WTC11 (cell line): ENCODE data around the gene CFAP119. TPM values are rescaled to one million over a fixed set of nuclear protein-coding genes. Genes with fewer than 3 reads are reported as not detected.

Experiments used
- ATAC-seq: fragments of 200-7000 bp; cut with Tn5 transposase; 2 replicates; pipeline ENCODE4 v1.10.0; 2021; ENCODE audit warnings: mild to moderate bottlenecking, moderate library complexity
- CTCF ChIA-PET: fragments of 300-600 bp; sonication (Branson Sonifier 250); formaldehyde crosslinking; loops from one replicate; lab custom pipeline; 2021; ENCODE audit warnings: antibody characterized with exemption; lab: Charles Lee
- POLR2A ChIA-PET: fragments of 350-600 bp; sonication (Branson Sonifier 250); formaldehyde crosslinking; loops from one replicate; lab custom pipeline; 2021; ENCODE audit warnings: antibody characterized with exemption; lab: Charles Lee
- DNase-seq: peaks from one replicate; pipeline ENCODE4 v3.0.0; 2021; ENCODE audit warnings: low spot score
- H3K27ac Mint-ChIP-seq: 2 replicates; pipeline ENCODE4 v1.8.0; 2021; ENCODE audit warnings: mixed read lengths
- H3K27me3 Mint-ChIP-seq: 2 replicates; pipeline ENCODE4 v1.8.0; 2021; ENCODE audit warnings: low read depth, mild to moderate bottlenecking, moderate library complexity, mixed read lengths
- H3K36me3 Mint-ChIP-seq: 2 replicates; pipeline ENCODE4 v1.8.0; 2021; ENCODE audit warnings: mixed read lengths
- H3K4me1 Mint-ChIP-seq: 2 replicates; pipeline ENCODE4 v1.8.0; 2022; ENCODE audit warnings: mixed read lengths
- H3K4me3 Mint-ChIP-seq: 2 replicates; pipeline ENCODE4 v1.8.0; 2021; ENCODE audit warnings: mild to moderate bottlenecking, moderate library complexity, mixed read lengths
- H3K9me3 Mint-ChIP-seq: 2 replicates; pipeline ENCODE4 v1.8.0; 2021; ENCODE audit warnings: mixed read lengths
- E2F5 ChIP-seq: sonication (generic); formaldehyde crosslinking; IDR thresholded peaks from 2 replicates; pipeline ENCODE4 v1.8.1; 2022; ENCODE audit warnings: mild to moderate bottlenecking, moderate library complexity, missing genetic modification reagents
- ERG ChIP-seq: fragments of 250-450 bp; sonication (Bioruptor Pico); IDR thresholded peaks from 2 replicates; pipeline ENCODE4 v1.8.0; 2021; ENCODE audit warnings: mild to moderate bottlenecking
- FOXJ3 ChIP-seq: sonication (generic); formaldehyde crosslinking; IDR thresholded peaks from 2 replicates; pipeline ENCODE4 v1.9.0; 2021; ENCODE audit warnings: missing genetic modification reagents, mild to moderate bottlenecking, borderline replicate concordance
- FOXK1 ChIP-seq: sonication (generic); formaldehyde crosslinking; IDR thresholded peaks from 2 replicates; pipeline ENCODE4 v1.8.0; 2022; ENCODE audit warnings: mild to moderate bottlenecking, moderate library complexity, missing genetic modification reagents
- GABPB1 ChIP-seq: sonication (generic); formaldehyde crosslinking; IDR thresholded peaks from 2 replicates; pipeline ENCODE4 v1.8.1; 2023; ENCODE audit warnings: mild to moderate bottlenecking, missing genetic modification reagents
- GRHL2 ChIP-seq: fragments of 250-450 bp; sonication (Bioruptor Pico); IDR thresholded peaks from 2 replicates; pipeline ENCODE4 v1.8.0; 2022; ENCODE audit warnings: mild to moderate bottlenecking, moderate library complexity; ENCODE audit not compliant: insufficient replicate concordance, severe bottlenecking
- MLX ChIP-seq: sonication (generic); formaldehyde crosslinking; IDR thresholded peaks from 2 replicates; pipeline ENCODE4 v1.8.1; 2023; ENCODE audit warnings: mild to moderate bottlenecking, missing genetic modification reagents, moderate library complexity
- NFATC4 ChIP-seq: fragments of 250-450 bp; sonication (Bioruptor Pico); IDR thresholded peaks from 2 replicates; pipeline ENCODE4 v1.9.0; 2021; ENCODE audit warnings: mild to moderate bottlenecking
- PRRX2 ChIP-seq: fragments of 250-450 bp; sonication (Bioruptor Pico); IDR thresholded peaks from 2 replicates; pipeline ENCODE4 v1.8.0; 2021; ENCODE audit warnings: mild to moderate bottlenecking
- SOX15 ChIP-seq: fragments of 250-450 bp; sonication (Bioruptor Pico); IDR thresholded peaks from 2 replicates; pipeline ENCODE4 v1.9.0; 2021; ENCODE audit warnings: mild to moderate bottlenecking
- TCF7 ChIP-seq: sonication (generic); formaldehyde crosslinking; IDR thresholded peaks from 2 replicates; pipeline ENCODE4 v1.8.0; 2022; ENCODE audit warnings: mild to moderate bottlenecking, low read depth, missing genetic modification reagents, moderate library complexity
- ZNF232 ChIP-seq: sonication (generic); formaldehyde crosslinking; IDR thresholded peaks from 2 replicates; pipeline ENCODE4 v1.8.0; 2022; ENCODE audit warnings: mild to moderate bottlenecking, missing genetic modification reagents
- ZNF317 ChIP-seq: sonication (generic); formaldehyde crosslinking; IDR thresholded peaks from 2 replicates; pipeline ENCODE4 v1.8.1; 2023; ENCODE audit warnings: low read depth, mild to moderate bottlenecking, moderate library complexity, missing genetic modification reagents, borderline replicate concordance
- total RNA-seq: library from RNA; stranded (reverse); gene quantifications from 3 replicates; pipeline ENCODE4 v1.2.3, GENCODE V29; 2021
- TF ChIP-seq, protein P1 (sequence below): sonication (generic); formaldehyde crosslinking; IDR thresholded peaks from 2 replicates; pipeline ENCODE4 v1.8.1; 2022; ENCODE audit warnings: low read depth, missing genetic modification reagents, borderline replicate concordance
- TF ChIP-seq, protein P2 (sequence below): fragments of 250-450 bp; sonication (Bioruptor Pico); IDR thresholded peaks from 2 replicates; pipeline ENCODE4 v1.9.0; 2021; ENCODE audit warnings: mild to moderate bottlenecking
- TF ChIP-seq, protein P3 (sequence below): sonication (generic); formaldehyde crosslinking; IDR thresholded peaks from 2 replicates; pipeline ENCODE4 v1.8.0; 2022; ENCODE audit warnings: mild to moderate bottlenecking, missing genetic modification reagents
- TF ChIP-seq, protein P4 (sequence below): sonication (generic); formaldehyde crosslinking; IDR thresholded peaks from 2 replicates; pipeline ENCODE4 v1.8.0; 2022; ENCODE audit warnings: mild to moderate bottlenecking, missing genetic modification reagents
- TF ChIP-seq, protein P5 (sequence below): fragments of 200-600 bp; IDR thresholded peaks from 2 replicates; pipeline ENCODE4 v1.8.0; 2022; ENCODE audit warnings: antibody characterized with exemption
- TF ChIP-seq, protein P6 (sequence below): sonication (generic); formaldehyde crosslinking; IDR thresholded peaks from 2 replicates; pipeline ENCODE4 v1.8.0; 2023; ENCODE audit warnings: mild to moderate bottlenecking, missing genetic modification reagents

Gene CFAP119
- total RNA-seq, 1 experiment from 2014 or later = 6.6 TPM

DNA sequence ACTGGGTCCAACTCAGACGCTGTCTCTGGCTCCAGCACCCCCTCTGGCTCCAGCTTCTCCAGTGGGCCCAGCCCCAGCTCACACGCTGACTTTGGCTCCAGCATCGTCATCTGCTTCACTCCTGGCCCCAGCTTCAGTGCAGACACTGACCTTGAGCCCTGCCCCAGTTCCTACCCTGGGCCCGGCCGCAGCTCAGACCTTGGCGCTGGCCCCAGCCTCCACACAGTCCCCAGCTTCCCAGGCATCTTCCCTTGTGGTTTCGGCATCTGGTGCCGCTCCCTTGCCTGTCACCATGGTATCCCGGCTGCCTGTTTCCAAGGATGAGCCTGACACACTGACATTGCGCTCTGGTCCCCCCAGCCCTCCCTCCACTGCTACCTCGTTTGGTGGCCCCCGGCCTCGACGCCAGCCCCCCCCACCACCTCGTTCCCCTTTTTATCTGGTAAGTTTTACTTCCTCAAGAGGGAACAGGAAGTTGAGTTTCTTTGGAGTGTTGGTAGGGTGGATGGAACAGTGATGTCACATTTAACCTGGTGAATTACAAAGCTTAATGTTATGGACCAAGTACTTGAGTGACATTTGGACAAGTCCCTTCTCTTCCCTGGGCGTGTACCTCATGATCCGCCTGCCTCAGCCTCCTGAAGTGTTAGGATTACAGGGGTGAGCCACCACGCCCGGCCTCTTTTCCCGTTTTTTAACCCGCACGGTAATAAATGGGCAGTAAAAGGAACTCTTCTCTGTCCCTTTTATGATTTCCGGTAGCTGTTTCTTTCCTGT is 37.0 kb downstream of the CFAP119 start:
- no peaks in the 10 kb centered on the region for H3K27me3 Mint-ChIP-seq
- H3K27ac Mint-ChIP-seq = no peak overlapping the region
- TF ChIP-seq ZNF317 (CRISPR knock-in tag) = no peak
- no peak for TF ChIP-seq GRHL2 (CRISPR knock-in tag)
- TF ChIP-seq, protein P1, sequence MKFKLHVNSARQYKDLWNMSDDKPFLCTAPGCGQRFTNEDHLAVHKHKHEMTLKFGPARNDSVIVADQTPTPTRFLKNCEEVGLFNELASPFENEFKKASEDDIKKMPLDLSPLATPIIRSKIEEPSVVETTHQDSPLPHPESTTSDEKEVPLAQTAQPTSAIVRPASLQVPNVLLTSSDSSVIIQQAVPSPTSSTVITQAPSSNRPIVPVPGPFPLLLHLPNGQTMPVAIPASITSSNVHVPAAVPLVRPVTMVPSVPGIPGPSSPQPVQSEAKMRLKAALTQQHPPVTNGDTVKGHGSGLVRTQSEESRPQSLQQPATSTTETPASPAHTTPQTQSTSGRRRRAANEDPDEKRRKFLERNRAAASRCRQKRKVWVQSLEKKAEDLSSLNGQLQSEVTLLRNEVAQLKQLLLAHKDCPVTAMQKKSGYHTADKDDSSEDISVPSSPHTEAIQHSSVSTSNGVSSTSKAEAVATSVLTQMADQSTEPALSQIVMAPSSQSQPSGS (CRISPR knock-in tag) = no peak
- TF ChIP-seq, protein P2, sequence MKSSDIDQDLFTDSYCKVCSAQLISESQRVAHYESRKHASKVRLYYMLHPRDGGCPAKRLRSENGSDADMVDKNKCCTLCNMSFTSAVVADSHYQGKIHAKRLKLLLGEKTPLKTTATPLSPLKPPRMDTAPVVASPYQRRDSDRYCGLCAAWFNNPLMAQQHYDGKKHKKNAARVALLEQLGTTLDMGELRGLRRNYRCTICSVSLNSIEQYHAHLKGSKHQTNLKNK = no peak
- TF ChIP-seq SOX15 = no peak
- TF ChIP-seq GABPB1 (CRISPR knock-in tag) = no peak
- TF ChIP-seq FOXJ3 = no peak
- TF ChIP-seq, protein P3, sequence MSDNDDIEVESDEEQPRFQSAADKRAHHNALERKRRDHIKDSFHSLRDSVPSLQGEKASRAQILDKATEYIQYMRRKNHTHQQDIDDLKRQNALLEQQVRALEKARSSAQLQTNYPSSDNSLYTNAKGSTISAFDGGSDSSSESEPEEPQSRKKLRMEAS (CRISPR knock-in tag) = no peak
- TF ChIP-seq, protein P4, sequence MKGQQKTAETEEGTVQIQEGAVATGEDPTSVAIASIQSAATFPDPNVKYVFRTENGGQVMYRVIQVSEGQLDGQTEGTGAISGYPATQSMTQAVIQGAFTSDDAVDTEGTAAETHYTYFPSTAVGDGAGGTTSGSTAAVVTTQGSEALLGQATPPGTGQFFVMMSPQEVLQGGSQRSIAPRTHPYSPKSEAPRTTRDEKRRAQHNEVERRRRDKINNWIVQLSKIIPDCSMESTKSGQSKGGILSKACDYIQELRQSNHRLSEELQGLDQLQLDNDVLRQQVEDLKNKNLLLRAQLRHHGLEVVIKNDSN (CRISPR knock-in tag) = no peak
- TF ChIP-seq, protein P5, sequence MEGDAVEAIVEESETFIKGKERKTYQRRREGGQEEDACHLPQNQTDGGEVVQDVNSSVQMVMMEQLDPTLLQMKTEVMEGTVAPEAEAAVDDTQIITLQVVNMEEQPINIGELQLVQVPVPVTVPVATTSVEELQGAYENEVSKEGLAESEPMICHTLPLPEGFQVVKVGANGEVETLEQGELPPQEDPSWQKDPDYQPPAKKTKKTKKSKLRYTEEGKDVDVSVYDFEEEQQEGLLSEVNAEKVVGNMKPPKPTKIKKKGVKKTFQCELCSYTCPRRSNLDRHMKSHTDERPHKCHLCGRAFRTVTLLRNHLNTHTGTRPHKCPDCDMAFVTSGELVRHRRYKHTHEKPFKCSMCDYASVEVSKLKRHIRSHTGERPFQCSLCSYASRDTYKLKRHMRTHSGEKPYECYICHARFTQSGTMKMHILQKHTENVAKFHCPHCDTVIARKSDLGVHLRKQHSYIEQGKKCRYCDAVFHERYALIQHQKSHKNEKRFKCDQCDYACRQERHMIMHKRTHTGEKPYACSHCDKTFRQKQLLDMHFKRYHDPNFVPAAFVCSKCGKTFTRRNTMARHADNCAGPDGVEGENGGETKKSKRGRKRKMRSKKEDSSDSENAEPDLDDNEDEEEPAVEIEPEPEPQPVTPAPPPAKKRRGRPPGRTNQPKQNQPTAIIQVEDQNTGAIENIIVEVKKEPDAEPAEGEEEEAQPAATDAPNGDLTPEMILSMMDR = no peak
- no peak for TF ChIP-seq FOXK1 (CRISPR knock-in tag)
- TF ChIP-seq E2F5 (CRISPR knock-in tag) = no peak
- TF ChIP-seq PRRX2 = no peak
- TF ChIP-seq TCF7 = no peak
- TF ChIP-seq ZNF232 = no peak
- TF ChIP-seq MLX = no peak
- TF ChIP-seq ERG (CRISPR knock-in tag) = no peak
- TF ChIP-seq NFATC4 (CRISPR knock-in tag) = no peak
- TF ChIP-seq, protein P6, sequence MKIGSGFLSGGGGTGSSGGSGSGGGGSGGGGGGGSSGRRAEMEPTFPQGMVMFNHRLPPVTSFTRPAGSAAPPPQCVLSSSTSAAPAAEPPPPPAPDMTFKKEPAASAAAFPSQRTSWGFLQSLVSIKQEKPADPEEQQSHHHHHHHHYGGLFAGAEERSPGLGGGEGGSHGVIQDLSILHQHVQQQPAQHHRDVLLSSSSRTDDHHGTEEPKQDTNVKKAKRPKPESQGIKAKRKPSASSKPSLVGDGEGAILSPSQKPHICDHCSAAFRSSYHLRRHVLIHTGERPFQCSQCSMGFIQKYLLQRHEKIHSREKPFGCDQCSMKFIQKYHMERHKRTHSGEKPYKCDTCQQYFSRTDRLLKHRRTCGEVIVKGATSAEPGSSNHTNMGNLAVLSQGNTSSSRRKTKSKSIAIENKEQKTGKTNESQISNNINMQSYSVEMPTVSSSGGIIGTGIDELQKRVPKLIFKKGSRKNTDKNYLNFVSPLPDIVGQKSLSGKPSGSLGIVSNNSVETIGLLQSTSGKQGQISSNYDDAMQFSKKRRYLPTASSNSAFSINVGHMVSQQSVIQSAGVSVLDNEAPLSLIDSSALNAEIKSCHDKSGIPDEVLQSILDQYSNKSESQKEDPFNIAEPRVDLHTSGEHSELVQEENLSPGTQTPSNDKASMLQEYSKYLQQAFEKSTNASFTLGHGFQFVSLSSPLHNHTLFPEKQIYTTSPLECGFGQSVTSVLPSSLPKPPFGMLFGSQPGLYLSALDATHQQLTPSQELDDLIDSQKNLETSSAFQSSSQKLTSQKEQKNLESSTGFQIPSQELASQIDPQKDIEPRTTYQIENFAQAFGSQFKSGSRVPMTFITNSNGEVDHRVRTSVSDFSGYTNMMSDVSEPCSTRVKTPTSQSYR (CRISPR knock-in tag) = no peak
- H3K4me3 Mint-ChIP-seq = no peak overlapping the region
- CTCF ChIA-PET = interaction anchor here (0.7 to 0.8 kb wide), 2 partner anchors 31 kb away, joined by 3 read pairs; no protein-coding TSS in a partner anchor
- H3K9me3 Mint-ChIP-seq = no peaks in the 10 kb centered on the region
- H3K4me1 Mint-ChIP-seq = peaks cover 12% of the 10 kb centered on the region
- POLR2A ChIA-PET = no interaction called here
- no peak for ATAC-seq
- no peak for DNase-seq
- H3K36me3 Mint-ChIP-seq = peaks cover 78% of the 10 kb centered on the region
